Stimulated activated CD8-positive, alpha-beta memory T cell treated with anti-CD3 and anti-CD28 coated beads, Interleukin-12 subunit alpha, Interleukin-12 subunit beta, amount 100 ng/mL, for 1 hour (primary cell): ENCODE results near the gene MAGOH.
"Not testable (repeated sequence)": the region's sequence is repeated elsewhere in the genome, so short reads cannot be mapped to it uniquely, and the experiment has no call there.

Experiments used
- DNase-seq: peaks from one replicate; pipeline ENCODE4 v3.0.0-alpha.2; 2020; ENCODE audit warnings: low read depth

Gene MAGOH

DNA sequence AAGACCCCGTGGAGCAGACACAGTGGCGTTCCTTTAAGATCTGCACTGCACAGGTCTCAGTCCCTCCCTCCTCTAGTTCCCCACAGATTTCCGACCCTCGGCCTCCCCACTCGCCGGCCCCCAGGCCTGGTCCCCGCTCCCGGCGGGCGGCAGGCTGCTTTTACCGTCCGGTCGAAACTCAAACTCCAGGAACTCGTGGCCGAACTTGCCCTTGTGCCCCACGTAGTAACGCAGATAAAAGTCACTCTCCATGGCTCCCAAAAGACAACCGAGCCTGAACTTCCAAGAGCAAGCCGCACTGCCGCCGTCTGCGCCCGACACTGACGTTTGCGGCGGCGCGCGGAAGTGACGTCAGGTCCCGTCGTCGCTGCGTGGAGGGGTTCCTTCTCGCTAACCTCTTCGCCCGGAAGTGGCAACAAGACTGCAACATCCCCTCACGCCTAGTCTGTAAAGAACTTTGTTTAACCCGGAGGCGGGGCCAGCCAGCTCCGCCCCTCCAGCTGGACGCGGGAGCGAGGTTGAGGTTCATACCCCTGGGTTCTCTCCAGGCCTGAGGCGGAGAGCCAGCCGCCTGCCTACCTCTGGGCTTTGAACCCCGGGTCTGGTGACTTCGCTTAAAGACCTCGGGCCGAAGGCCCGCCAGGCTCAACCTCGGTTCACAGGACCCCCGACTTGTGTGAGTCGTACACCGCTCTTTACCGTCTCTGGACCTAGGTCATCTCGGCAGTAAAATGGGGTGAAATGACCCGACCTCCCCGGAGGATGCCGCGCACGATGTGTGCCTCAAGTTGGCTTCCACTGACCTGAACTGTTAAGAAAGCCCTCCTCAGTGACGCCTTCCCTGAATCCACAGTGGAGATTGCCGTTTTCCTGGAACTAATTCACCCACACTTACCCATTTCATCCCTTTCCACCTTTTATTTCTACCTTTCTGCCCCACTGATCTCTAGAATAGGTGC, at the start of gene MAGOH:
MAGOH (minus strand) TSS at position 322 of the 959 bp plus-strand sequence; CDS start at position 252, 70 bp downstream.
- peak; percentile 92 for DNase-seq

DNA sequence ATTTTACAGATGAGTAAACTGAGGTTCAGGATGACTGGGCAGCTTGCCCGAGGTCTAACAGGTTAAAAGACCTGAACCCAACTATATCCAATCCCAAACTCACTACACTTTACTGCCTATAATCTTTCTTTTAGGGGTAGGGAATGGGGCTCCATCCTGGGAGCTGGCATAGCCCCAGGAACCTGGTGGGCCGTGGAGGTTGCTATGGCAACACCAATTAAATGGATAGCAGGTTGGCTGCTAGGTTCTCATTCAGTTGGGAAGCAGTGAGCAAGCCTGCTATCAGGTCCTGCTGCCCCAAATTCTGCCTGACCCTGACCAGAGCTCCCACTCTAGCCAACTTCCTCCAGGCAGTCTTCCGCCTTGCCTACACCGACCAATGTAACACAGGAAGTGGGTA, 48.6 kb upstream of the MAGOH start:
- DNase-seq: no peak

DNA sequence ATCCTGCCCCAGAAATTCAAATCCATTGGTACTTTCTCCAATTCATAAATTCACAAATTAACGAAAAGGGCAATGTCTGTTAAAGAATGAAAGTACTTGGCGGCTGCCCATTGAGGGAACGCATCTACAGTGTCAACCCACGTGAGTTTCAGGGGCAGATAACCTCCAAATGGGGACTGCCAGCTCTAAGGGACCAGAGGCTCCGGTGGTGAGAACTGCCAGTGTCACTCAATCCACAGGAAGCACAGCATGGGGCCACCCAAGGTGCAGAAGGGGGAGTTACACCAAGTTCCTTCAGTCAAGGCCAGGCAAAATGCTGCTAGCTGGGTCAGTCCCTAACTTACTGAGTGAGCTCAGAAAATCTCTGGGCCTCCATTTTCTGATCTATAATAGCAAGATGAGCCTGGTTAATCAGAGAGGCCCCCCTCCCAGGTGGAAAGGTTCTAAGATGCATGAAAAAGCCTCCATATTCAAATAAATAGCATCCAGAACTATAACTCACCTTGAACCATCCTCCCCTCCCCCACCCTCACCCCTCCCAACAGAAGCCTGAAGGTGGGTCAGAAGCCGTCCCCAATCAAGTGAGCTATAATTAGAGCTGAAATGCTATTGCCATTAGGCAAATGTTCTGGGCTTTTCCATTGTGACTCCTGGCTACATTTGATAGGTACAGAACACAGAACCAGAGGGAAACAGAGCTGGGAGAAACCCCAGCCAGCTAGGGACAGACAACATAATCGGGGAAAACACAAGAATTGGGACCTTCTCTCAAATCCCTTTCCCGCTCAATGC, 47.8 kb upstream of the MAGOH start:
- DNase-seq: no peak

DNA sequence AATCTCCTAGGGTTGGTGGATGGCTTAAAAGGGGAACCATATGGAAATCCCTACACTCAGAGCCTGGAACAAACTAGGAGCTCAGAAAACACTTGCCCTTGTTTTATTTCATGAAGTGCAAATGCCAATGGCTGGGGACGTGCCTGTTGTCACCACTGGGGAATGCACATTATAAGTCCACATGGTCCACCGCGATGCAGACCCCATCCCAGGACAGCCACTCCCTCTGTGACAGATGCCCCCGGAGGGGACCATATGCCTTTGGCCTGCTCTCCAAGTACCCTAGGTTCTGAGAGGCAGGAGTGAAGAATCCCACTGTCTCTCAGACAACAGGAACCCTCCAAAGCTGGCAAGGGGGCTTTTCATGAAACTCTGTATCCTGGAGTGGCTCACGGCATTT, 47.2 kb upstream of the MAGOH start:
- DNase-seq: no peak

GRCh38 chr1:53284224-53285020, 46.1 kb upstream of the MAGOH start:
- DNase-seq: no peak

DNA sequence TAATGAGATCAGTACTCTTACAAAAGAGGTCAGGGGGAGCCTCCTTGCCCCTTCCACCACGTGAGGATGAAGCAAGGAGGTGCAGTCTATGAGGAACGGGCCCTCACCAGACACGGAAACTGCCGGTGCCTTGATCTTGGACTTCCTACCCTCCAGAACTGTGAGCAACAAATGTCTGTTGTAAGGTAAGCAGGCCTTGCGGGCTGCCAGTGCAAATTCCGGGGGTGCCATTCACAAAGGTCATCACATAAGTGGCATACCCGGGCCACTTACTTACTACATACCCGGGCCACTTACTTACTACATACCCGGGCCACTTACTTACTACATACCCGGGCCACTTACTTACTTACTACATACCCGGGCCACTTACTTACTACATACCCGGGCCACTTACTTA, 44.8 kb upstream of the MAGOH start:
- DNase-seq: not testable (repeated sequence)

- DNase-seq: no peak
These were observed 42.8 kb upstream of the MAGOH start for GRCh38 chr1:53281133-53281532.

DNA sequence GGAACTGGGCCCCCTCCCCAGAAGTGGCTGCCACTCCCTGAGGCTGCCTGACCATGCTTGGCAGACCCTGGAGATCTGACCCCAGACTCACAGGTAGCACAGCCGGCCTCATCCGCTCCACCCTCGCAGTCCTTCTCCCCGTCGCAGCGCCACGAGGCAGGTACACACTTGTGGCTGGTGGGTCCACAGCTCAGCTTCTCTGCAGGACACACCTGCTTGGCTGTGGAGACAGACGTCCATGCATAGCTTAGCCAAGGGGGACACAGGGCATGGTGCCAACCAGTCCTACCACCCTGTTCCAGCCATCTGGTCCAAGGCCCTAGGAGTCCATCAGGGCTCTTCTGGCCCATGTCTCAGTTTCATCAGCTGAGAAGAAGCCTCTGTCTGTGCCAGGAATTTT, 42.2 kb upstream of the MAGOH start:
- no peak for DNase-seq

DNA sequence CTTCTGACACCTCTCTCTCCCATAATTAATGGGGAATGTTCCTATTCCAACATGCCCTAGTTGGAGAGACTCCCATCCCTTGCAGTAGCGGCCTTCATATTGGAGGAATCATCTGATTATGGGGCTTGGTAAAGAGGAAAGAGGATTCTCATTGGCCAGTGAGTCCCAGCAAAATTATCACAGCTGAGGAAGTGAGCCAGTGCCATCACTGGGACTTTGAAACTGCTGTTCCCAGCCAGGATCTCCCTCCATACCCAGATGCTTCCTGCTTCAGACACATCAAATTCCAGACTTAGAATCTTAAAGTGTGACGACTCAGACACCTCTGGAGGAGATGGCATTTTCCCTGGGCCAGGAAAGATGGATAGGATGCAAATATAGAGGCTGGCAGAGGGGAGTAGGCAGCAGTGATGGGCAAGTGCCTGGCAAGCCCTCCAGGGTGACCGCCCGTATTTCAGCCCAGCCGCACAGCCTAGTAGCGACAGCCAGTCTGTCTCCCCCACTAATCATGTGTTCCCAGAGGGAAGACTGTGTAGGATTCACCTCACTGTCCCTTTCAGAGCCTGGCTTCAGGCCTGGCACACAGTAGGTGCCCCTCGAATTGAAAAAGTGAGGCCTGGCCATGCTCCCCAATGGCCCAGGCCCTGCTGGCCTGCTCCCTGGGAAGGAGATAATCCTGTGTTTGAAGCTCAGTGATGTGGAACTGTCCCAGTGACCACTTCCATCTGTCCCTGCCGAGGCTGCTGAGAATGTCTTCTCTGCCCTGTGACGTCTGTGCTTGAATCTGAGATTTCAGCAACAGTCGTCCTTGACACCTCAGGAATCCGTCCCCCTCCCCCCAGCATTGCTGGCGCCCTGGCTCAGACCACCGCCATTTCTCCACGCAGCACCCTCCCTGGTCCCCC, 41.2 kb upstream of the MAGOH start:
- no peak for DNase-seq

DNA sequence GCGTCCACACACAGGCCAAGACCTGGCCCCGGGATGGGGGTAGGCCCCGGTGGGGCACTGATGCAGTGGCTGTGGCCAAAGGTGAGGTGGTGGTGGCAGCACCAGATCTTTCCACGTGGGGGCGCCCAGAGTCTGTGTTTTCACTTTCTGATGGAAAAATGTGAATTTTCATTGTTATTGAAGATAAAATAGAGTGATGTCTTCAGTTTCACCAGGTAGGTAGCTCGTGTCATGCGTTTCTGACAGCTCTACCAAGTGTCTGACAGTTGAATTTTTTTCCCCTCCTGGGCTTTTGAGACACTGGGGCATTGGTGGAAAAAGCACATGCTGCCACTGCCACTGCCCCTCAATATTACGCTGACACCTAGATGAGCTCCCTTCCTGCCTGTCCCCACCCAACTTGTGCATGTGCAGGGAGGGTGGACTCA, 40.0 kb upstream of the MAGOH start:
- DNase-seq: peak; percentile 60

GRCh38 chr1:53277326-53277725, 39.0 kb upstream of the MAGOH start:
- no peak for DNase-seq

GRCh38 chr1:53276902-53277281, 38.6 kb upstream of the MAGOH start:
- no peak for DNase-seq

GRCh38 chr1:53276153-53276901, 38.0 kb upstream of the MAGOH start:
- DNase-seq: no peak

- DNase-seq: no peak
These were observed 37.2 kb upstream of the MAGOH start for GRCh38 chr1:53275566-53275965.

DNA sequence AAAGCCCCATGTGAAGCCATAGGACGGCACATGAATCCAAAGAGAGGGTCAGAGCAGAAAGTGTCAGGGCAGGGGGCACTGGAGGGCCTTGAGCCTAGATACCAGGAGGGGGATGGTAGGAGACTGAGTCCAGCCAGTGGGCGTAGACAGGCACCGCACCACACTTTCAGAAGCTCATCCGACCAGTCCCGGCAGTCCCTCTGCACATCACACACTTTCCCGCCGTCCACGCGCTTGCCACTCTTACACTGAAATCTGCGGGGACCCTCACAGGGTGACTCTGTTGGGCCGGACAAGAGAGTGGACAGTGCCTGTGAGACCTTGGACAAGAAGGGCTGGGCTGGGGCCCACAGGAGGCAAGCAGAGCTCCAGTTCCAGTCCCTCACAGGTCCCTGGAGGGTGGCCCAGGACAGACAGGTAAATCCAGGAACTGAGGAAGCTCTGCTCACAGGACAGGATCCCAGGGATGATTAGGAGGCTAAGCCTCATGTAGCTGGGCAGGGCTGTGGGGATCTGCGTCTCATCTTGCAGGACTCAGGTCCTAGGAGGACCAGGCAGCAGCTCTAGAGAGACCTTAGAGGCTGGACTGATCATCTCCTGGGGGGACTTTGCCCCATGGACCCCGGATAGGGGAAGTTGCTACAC, 36.3 kb upstream of the MAGOH start:
- no peak for DNase-seq

GRCh38 chr1:53274026-53274425, 35.7 kb upstream of the MAGOH start:
- DNase-seq: no peak

DNA sequence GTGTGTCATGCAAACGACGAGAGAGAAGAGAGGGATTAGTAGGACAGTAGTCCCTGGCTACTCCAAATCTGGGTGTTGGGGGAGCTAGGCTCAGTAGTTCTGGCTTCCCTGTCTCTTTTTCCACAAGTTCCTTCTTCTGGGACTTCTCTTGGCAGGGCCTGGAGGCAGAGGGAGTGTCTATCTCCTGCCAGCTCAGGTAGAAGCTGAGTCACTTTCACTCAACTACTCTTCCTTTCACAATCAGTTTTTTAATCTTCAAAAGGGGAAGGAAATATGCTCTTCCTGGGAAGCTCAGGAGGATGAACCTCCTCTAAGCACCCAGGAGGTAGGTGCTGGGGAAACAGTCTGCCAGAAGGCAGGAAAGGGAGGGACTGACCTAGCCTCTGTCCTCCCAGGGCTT, 35.2 kb upstream of the MAGOH start:
- DNase-seq: no peak

GRCh38 chr1:53272349-53272748, 34.0 kb upstream of the MAGOH start:
- no peak for DNase-seq

- DNase-seq: no peak
These were observed 33.2 kb upstream of the MAGOH start for GRCh38 chr1:53271446-53272090.
